ENCODE results near the gene TEKT2.

Gene TEKT2

GRCh38 chr1:36083635-36084496, at the start of gene TEKT2:
TSS of gene TEKT2 (plus strand) at chr1:36084094. CDS start at chr1:36084922, 828 bp downstream.
- no peak for DNase-seq

GRCh38 chr1:36034692-36035091, 49.2 kb upstream of the TEKT2 start:
- DNase-seq, result no peak

- DNase-seq, result no peak
Observed at GRCh38 chr1:36035154-36035553, 48.7 kb upstream of the TEKT2 start.

- DNase-seq, result no peak
Observed at GRCh38 chr1:36040238-36040637, 43.7 kb upstream of the TEKT2 start.

GRCh38 chr1:36051821-36052220, 32.1 kb upstream of the TEKT2 start:
- no peak for DNase-seq

GRCh38 chr1:36053978-36054377, 29.9 kb upstream of the TEKT2 start:
- no peak for DNase-seq

GRCh38 chr1:36055706-36056105, 28.2 kb upstream of the TEKT2 start:
- no peak for DNase-seq

GRCh38 chr1:36062315-36062714, 21.6 kb upstream of the TEKT2 start:
- DNase-seq, result no peak

- DNase-seq, result no peak
Observed at GRCh38 chr1:36067871-36068270, 16.0 kb upstream of the TEKT2 start.

GRCh38 chr1:36068866-36069265, 15.0 kb upstream of the TEKT2 start:
- no peak for DNase-seq

GRCh38 chr1:36070349-36070748, 13.5 kb upstream of the TEKT2 start:
- DNase-seq, result no peak

GRCh38 chr1:36076979-36077573, 6.8 kb upstream of the TEKT2 start:
- DNase-seq, result no peak

GRCh38 chr1:36080236-36080635, 3.7 kb upstream of the TEKT2 start:
- DNase-seq, result no peak

GRCh38 chr1:36080801-36081200, 3.1 kb upstream of the TEKT2 start:
- no peak for DNase-seq

- DNase-seq, result no peak
Observed at GRCh38 chr1:36081926-36082485, 1.9 kb upstream of the TEKT2 start.

- DNase-seq, result no peak
Observed at GRCh38 chr1:36083219-36083618, 675 bp upstream of the TEKT2 start.

- DNase-seq, result no peak
Observed at GRCh38 chr1:36084497-36085115, 712 bp downstream of the TEKT2 start.

GRCh38 chr1:36085126-36085525, 1.2 kb downstream of the TEKT2 start:
- no peak for DNase-seq

- no peak for DNase-seq
Observed at GRCh38 chr1:36085686-36086526, 2.0 kb downstream of the TEKT2 start.

- no peak for DNase-seq
Observed at GRCh38 chr1:36086529-36087232, 2.8 kb downstream of the TEKT2 start.

GRCh38 chr1:36087233-36088123, 3.6 kb downstream of the TEKT2 start:
- DNase-seq, result no peak

Measured in activated effector memory CD4-positive, alpha-beta T cell treated with Interleukin-2 at 50 U/mL for 16 hours (primary cell).